ENCODE measurements around the gene CSRNP3. TPM values are rescaled to one million over a fixed set of nuclear protein-coding genes. Genes with fewer than 3 reads are reported as not detected.

CSRNP3 gene
- total and polyA plus RNA-seq, 2 donors from 2014 or later, result 3.3 to 6.4 TPM

DNA sequence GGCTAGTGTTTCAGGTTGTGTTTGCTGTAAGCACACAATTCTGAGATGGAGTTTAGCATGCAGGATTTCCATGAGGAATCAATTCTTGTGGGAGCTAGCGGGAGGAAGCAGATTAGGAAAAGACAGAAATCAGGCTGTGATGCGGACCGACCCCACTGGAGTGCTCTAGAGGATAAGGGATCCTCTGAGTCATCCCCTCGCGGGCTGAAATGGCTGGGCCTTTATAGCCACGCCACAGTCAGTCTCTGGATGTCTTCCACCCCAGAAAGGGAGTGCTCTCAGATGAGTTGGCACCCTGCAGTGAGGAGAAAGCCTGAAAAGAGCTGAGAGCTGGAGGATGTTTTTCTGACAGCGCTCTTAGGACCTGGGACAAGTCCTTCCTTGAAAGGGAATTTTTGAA is 222.1 kb downstream of the CSRNP3 start:
- no peak for TF ChIP-seq CTCF (IDR thresholded peaks at IDR 0.05; ENCODE audit: borderline replicate concordance, extremely low read depth, insufficient read depth)
- no peak overlapping the region for H3K27ac ChIP-seq (ENCODE audit: low read depth in 2 of 2, low read length in 2 of 2)
- H3K36me3 ChIP-seq (ENCODE audit: control insufficient read depth in 2 of 3, insufficient read depth in 3 of 3, low read length in 3 of 3), result no peaks in the 10 kb centered on the region
- no peak for DNase-seq
- no peaks in the 10 kb centered on the region for H3K4me1 ChIP-seq (ENCODE audit: control insufficient read depth in 2 of 3, insufficient read depth in 2 of 3, low read depth in 1 of 3, low read length in 3 of 3)
- no peak overlapping the region for H3K9ac ChIP-seq (ENCODE audit: low read length in 3 of 3)
- FAIRE-seq, result no peak
- no peaks in the 10 kb centered on the region for H3K27me3 ChIP-seq (ENCODE audit: control insufficient read depth, insufficient read depth, low read length)
- no peaks in the 10 kb centered on the region for H3K9me3 ChIP-seq (ENCODE audit: control insufficient read depth in 2 of 3, insufficient read depth in 1 of 3, low read length in 3 of 3)
- intact Hi-C loops (cut with DNase I), result loop anchor here (10.0 kb wide), 1 partner anchor 287 kb away; no protein-coding TSS in a partner anchor
- H3K4me3 ChIP-seq (ENCODE audit: low read length in 3 of 3), result no peak overlapping the region

- FAIRE-seq, result no peak
Measured at GRCh38 chr2:165692906-165693305, 223.4 kb downstream of the CSRNP3 start.

GRCh38 chr2:165693838-165694237 is 224.3 kb downstream of the CSRNP3 start:
- Histone ChIP-seq H3K9ac (ENCODE audit: low read length in 3 of 3) (no peak overlapping the region), H3K4me3 (ENCODE audit: low read length in 3 of 3) (no peak overlapping the region), H3K27me3 (ENCODE audit: control insufficient read depth, insufficient read depth, low read length) (no peaks in the 10 kb centered on the region), H3K27ac (ENCODE audit: low read depth in 2 of 2, low read length in 2 of 2) (no peak overlapping the region), H3K9me3 (ENCODE audit: control insufficient read depth in 2 of 3, insufficient read depth in 1 of 3, low read length in 3 of 3) (no peaks in the 10 kb centered on the region), H3K4me1 (ENCODE audit: control insufficient read depth in 2 of 3, insufficient read depth in 2 of 3, low read depth in 1 of 3, low read length in 3 of 3) (peaks cover 0 to 2% (median 0%) of the 10 kb centered on the region in 3 donors), H3K36me3 (ENCODE audit: control insufficient read depth in 2 of 3, insufficient read depth in 3 of 3, low read length in 3 of 3) (no peaks in the 10 kb centered on the region)
- FAIRE-seq, result no peak
- no peak for TF ChIP-seq CTCF (IDR thresholded peaks at IDR 0.05; ENCODE audit: borderline replicate concordance, extremely low read depth, insufficient read depth)
- intact Hi-C loops (cut with DNase I), result loop anchor here (10.0 kb wide), 1 partner anchor 289 kb away; no protein-coding TSS in a partner anchor
- DNase-seq, result no peak

More at GRCh38 chr2:165692906-165693305, 223.4 kb downstream of the CSRNP3 start:
- Histone ChIP-seq H3K4me1 (ENCODE audit: control insufficient read depth in 2 of 3, insufficient read depth in 2 of 3, low read depth in 1 of 3, low read length in 3 of 3) (no peaks in the 10 kb centered on the region), H3K27ac (ENCODE audit: low read depth in 2 of 2, low read length in 2 of 2) (no peak overlapping the region), H3K9me3 (ENCODE audit: control insufficient read depth in 2 of 3, insufficient read depth in 1 of 3, low read length in 3 of 3) (no peaks in the 10 kb centered on the region), H3K27me3 (ENCODE audit: control insufficient read depth, insufficient read depth, low read length) (no peaks in the 10 kb centered on the region), H3K36me3 (ENCODE audit: control insufficient read depth in 2 of 3, insufficient read depth in 3 of 3, low read length in 3 of 3) (no peaks in the 10 kb centered on the region), H3K4me3 (ENCODE audit: low read length in 3 of 3) (no peak overlapping the region), H3K9ac (ENCODE audit: low read length in 3 of 3) (no peak overlapping the region)
- no peak for TF ChIP-seq CTCF (IDR thresholded peaks at IDR 0.05; ENCODE audit: borderline replicate concordance, extremely low read depth, insufficient read depth)
- DNase-seq, result no peak
- intact Hi-C loops (cut with DNase I), result loop anchor here (10.0 kb wide), 1 partner anchor 288 kb away; no protein-coding TSS in a partner anchor
